ENCODE data around the gene DCTN2. TPM values are rescaled to one million over a fixed set of nuclear protein-coding genes. Genes with fewer than 3 reads are reported as not detected.

Gene DCTN2
- total RNA-seq, 1 donor from 2014 or later, result 65.8 TPM

DNA sequence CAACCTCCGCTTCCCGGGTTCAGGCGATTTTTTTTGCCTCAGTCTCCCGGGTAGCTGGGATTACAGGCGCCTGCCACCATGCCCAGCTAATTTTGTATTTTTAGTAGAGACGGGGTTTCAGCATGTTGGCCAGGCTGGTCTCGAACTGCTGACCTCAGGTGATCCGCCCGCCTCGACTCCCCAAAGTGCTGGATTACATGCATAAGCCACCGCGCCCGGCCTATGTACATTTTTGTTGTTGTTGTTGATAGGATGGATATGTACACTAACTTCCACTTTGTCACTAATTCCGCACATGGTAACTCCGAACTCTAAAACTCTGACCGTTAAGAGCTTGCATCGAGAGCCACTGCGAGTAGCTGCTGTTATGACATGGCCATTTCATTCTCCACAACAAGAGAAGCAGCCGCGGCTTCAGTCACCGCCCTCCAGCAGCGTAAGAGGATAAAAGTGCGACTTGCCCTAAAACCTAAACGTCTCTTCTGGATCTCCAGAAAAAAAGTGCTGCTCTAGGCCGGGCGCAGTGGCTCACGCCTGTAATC lies 59.9 kb downstream of the DCTN2 start:
- peaks cover 20% of the 10 kb centered on the region for H3K36me3 ChIP-seq (ENCODE audit: control insufficient read depth, insufficient read depth, low read length)
- TF ChIP-seq, protein P1, sequence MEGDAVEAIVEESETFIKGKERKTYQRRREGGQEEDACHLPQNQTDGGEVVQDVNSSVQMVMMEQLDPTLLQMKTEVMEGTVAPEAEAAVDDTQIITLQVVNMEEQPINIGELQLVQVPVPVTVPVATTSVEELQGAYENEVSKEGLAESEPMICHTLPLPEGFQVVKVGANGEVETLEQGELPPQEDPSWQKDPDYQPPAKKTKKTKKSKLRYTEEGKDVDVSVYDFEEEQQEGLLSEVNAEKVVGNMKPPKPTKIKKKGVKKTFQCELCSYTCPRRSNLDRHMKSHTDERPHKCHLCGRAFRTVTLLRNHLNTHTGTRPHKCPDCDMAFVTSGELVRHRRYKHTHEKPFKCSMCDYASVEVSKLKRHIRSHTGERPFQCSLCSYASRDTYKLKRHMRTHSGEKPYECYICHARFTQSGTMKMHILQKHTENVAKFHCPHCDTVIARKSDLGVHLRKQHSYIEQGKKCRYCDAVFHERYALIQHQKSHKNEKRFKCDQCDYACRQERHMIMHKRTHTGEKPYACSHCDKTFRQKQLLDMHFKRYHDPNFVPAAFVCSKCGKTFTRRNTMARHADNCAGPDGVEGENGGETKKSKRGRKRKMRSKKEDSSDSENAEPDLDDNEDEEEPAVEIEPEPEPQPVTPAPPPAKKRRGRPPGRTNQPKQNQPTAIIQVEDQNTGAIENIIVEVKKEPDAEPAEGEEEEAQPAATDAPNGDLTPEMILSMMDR (IDR thresholded peaks at IDR 0.05; ENCODE audit: insufficient read depth, low read length, severe bottlenecking), result no peak
- H3K27me3 ChIP-seq (ENCODE audit: control insufficient read depth, insufficient read depth, low read length), result no peaks in the 10 kb centered on the region
- DNase-seq (ENCODE audit: low read depth) (no peak), FAIRE-seq (no peak)
- H3K4me3 ChIP-seq (ENCODE audit: low read depth, low read length), result no peak overlapping the region

DNA sequence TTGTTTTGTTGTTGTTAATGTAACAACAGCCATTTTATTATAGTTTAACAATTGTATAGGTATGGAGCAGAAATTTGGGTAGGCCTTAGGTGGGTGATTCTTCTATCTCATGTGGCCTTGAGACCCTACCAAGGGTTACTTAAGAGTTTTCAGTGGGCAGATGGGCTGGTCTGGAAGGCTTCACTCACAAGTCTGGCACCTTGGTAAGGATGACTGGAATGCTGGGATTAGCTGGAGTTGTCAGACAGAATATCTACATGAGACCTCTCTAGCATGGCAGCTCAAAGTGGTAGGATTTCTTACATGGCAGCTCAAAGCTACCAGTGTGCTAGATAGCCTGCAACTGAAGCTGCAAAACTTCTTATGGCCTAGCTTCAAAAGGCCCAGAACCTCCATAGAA lies 61.3 kb downstream of the DCTN2 start:
- FAIRE-seq (no peak), DNase-seq (ENCODE audit: low read depth) (no peak)
- TF ChIP-seq, protein P1 (IDR thresholded peaks at IDR 0.05; ENCODE audit: insufficient read depth, low read length, severe bottlenecking), result no peak
- peaks cover 15% of the 10 kb centered on the region for H3K36me3 ChIP-seq (ENCODE audit: control insufficient read depth, insufficient read depth, low read length)
- H3K4me3 ChIP-seq (ENCODE audit: low read depth, low read length), result no peak overlapping the region
- peaks cover 2% of the 10 kb centered on the region for H3K27me3 ChIP-seq (ENCODE audit: control insufficient read depth, insufficient read depth, low read length)

DNA sequence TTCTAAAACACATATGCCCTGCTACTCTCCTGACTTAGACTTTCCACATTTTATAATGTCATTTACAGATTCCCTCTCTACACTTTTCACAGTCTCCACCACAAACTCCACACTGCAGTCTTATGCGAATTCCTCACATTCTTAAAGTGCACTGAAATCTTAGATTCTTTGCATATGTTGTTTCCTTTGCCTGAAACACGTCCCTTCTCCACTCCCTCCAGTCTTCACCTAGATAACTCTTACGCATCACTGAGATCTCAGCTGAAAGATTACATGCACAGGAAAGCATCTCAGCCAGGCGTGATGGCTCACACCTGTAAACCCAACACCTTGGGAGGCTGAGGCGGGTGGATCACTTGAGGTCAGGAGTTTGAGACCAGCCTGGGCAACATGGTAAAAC lies 63.5 kb downstream of the DCTN2 start:
- Histone ChIP-seq H3K27me3 (ENCODE audit: control insufficient read depth, insufficient read depth, low read length) (peaks cover 4% of the 10 kb centered on the region), H3K36me3 (ENCODE audit: control insufficient read depth, insufficient read depth, low read length) (no peaks in the 10 kb centered on the region), H3K4me3 (ENCODE audit: low read depth, low read length) (no peak overlapping the region)
- TF ChIP-seq, protein P1 (IDR thresholded peaks at IDR 0.05; ENCODE audit: insufficient read depth, low read length, severe bottlenecking), result no peak
- no peak for FAIRE-seq
- no peak for DNase-seq (ENCODE audit: low read depth)

DNA sequence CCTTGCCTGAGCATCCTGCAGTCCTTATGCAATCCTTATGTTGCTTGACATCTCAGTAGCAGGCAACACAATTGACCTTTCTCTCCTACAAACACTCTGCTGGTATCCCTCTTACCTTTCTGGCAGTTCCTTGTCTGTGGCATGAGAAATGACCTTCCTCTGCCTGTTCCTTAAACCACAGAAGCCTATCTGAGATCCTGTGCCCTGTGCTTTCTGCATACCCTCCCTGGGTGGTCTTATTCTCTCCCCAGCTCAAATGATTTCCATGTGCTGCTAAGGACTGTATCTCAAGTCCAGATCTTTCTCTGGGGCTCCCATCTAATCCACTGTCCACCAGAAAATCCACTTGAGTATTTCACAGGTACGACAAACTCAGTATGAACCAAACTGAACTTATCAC lies 65.3 kb downstream of the DCTN2 start:
- FAIRE-seq, result no peak

More for the DNA sequence above, 65.3 kb downstream of the DCTN2 start:
- peaks cover 7% of the 10 kb centered on the region for H3K27me3 ChIP-seq (ENCODE audit: control insufficient read depth, insufficient read depth, low read length)
- H3K4me3 ChIP-seq (ENCODE audit: low read depth, low read length), result no peak overlapping the region
- TF ChIP-seq, protein P1 (IDR thresholded peaks at IDR 0.05; ENCODE audit: insufficient read depth, low read length, severe bottlenecking), result no peak
- H3K36me3 ChIP-seq (ENCODE audit: control insufficient read depth, insufficient read depth, low read length), result no peaks in the 10 kb centered on the region
- no peak for DNase-seq (ENCODE audit: low read depth)

Other genes starting within 250 kb of the DCTN2 start
- gene R3HDM2, start 116.1 kb downstream of the DCTN2 start, total RNA-seq, result 5.5 and 6.4 TPM in 2 replicates
- not detected in 2 replicates for gene INHBC, start 112.4 kb downstream of the DCTN2 start, total RNA-seq
- gene INHBE, start 91.9 kb downstream of the DCTN2 start, total RNA-seq, result 0.26 and 1.3 TPM in 2 replicates
- under 0.01 and 0.26 TPM in 2 replicates for gene GLI1, start 87.4 kb downstream of the DCTN2 start, total RNA-seq
- not detected in 2 replicates for gene ARHGAP9, start 67.3 kb downstream of the DCTN2 start, total RNA-seq
- 374 and 477 TPM in 2 replicates for gene MARS1, start 59.1 kb downstream of the DCTN2 start, total RNA-seq
- 213 and 231 TPM in 2 replicates for gene DDIT3, start 26.7 kb downstream of the DCTN2 start, total RNA-seq
- gene MBD6, start 24.4 kb downstream of the DCTN2 start, total RNA-seq, result 5.0 and 5.1 TPM in 2 replicates
- gene KIF5A, start 2.9 kb upstream of the DCTN2 start, total RNA-seq, result under 0.01 and 0.26 TPM in 2 replicates
- 38.4 and 46.3 TPM in 2 replicates for gene PIP4K2C, start 44.0 kb upstream of the DCTN2 start, total RNA-seq
- gene DTX3, start 57.6 kb upstream of the DCTN2 start, total RNA-seq, result 1.5 and 3.7 TPM in 2 replicates
- 0.26 and 0.53 TPM in 2 replicates for gene ARHGEF25, start 64.2 kb upstream of the DCTN2 start, total RNA-seq
- 0.13 TPM in 1 of 2 replicates, not detected in the other for gene B4GALNT1, start 86.0 kb upstream of the DCTN2 start, total RNA-seq
- 182 and 405 TPM in 2 replicates for gene OS9, start 146.9 kb upstream of the DCTN2 start, total RNA-seq
- under 0.01 TPM in 2 replicates for gene AGAP2, start 191.6 kb upstream of the DCTN2 start, total RNA-seq
- gene TSPAN31, start 197.8 kb upstream of the DCTN2 start, total RNA-seq, result 100 and 109 TPM in 2 replicates
- 61.3 and 113 TPM in 2 replicates for gene CDK4, start 205.1 kb upstream of the DCTN2 start, total RNA-seq
- 6.3 and 8.1 TPM in 2 replicates for gene MARCHF9, start 207.9 kb upstream of the DCTN2 start, total RNA-seq
- 0.77 and 3.9 TPM in 2 replicates for gene CYP27B1, start 219.9 kb upstream of the DCTN2 start, total RNA-seq
- 2.8 and 5.8 TPM in 2 replicates for gene METTL1, start 224.9 kb upstream of the DCTN2 start, total RNA-seq
- 4.5 and 7.1 TPM in 2 replicates for gene EEF1AKMT3, start 225.4 kb upstream of the DCTN2 start, total RNA-seq
- gene TSFM, start 235.6 kb upstream of the DCTN2 start, total RNA-seq, result 15.7 and 17.9 TPM in 2 replicates

Data from bronchial epithelial cell (primary cell).